Endothelial cell (in vitro differentiated cells): ENCODE results near the gene SPATA24. TPM values are rescaled to one million over a fixed set of nuclear protein-coding genes. Genes with fewer than 3 reads are reported as not detected.

ENCODE experiments used
- DNase-seq: peaks from one replicate; pipeline ENCODE4 v3.0.0; 2021; ENCODE audit warnings: low spot score
- H3K27ac Mint-ChIP-seq: one replicate; pipeline ENCODE4 v1.8.0; 2021; ENCODE audit warnings: mixed read lengths, inconsistent platforms; ENCODE audit not compliant: unreplicated experiment
- H3K27me3 Mint-ChIP-seq: one replicate; pipeline ENCODE4 v1.8.0; 2021; ENCODE audit warnings: mild to moderate bottlenecking, moderate library complexity, mixed read lengths, inconsistent platforms; ENCODE audit not compliant: unreplicated experiment
- H3K36me3 Mint-ChIP-seq: one replicate; pipeline ENCODE4 v1.8.0; 2021; ENCODE audit warnings: mild to moderate bottlenecking, low read depth, mixed read lengths, inconsistent platforms; ENCODE audit not compliant: unreplicated experiment
- H3K4me1 Mint-ChIP-seq: one replicate; pipeline ENCODE4 v1.8.0; 2021; ENCODE audit warnings: mild to moderate bottlenecking, mixed read lengths, inconsistent platforms; ENCODE audit not compliant: unreplicated experiment
- H3K4me3 Mint-ChIP-seq: one replicate; pipeline ENCODE4 v1.8.0; 2021; ENCODE audit warnings: mild to moderate bottlenecking, mixed read lengths, inconsistent platforms; ENCODE audit not compliant: unreplicated experiment
- H3K9me3 Mint-ChIP-seq: one replicate; pipeline ENCODE4 v1.8.0; 2021; ENCODE audit warnings: mixed read lengths, inconsistent platforms; ENCODE audit not compliant: unreplicated experiment
- CTCF ChIP-seq: fragments of 200-600 bp; sonication (generic); IDR thresholded peaks from one replicate; pipeline ENCODE4 v1.5.0; 2021; ENCODE audit warnings: antibody characterized with exemption; ENCODE audit not compliant: unreplicated experiment
- total RNA-seq: library from RNA; stranded (reverse); fragmentation: NEBNext Ultra II Directional; extraction: Animal tissue kit (Norgen Biotek cat#: 25700); gene quantifications from one replicate; pipeline ENCODE4 v1.2.1, GENCODE V29; 2021; ENCODE audit not compliant: unreplicated experiment

SPATA24 gene
- total RNA-seq, 1 donor from 2014 or later, result 7.6 TPM

- DNase-seq, result peak; percentile 39
- Mint-ChIP-seq H3K4me3 (peak within 1 kb of the TSS; percentile 87), H3K27me3 (peaks cover 15% of the 10 kb centered on the region), H3K36me3 (peaks cover 9% of the 10 kb centered on the region), H3K9me3 (no peaks in the 10 kb centered on the region), H3K27ac (no peak within 1 kb of the TSS), H3K4me1 (peaks cover 35% of the 10 kb centered on the region)
- TF ChIP-seq CTCF, result no peak
These were observed 9.0 kb downstream of the SPATA24 start, which contains the start of gene PROB1 for GRCh38 chr5:139394654-139395566. Gene PROB1 (minus strand): TSS chr5:139395104. CDS start chr5:139395081, 23 bp downstream.

GRCh38 chr5:139394123-139394653 is 9.7 kb downstream of the SPATA24 start:
- DNase-seq, result peak; percentile 77
- Mint-ChIP-seq H3K4me3 (no peak overlapping the region), H3K4me1 (peaks cover 35% of the 10 kb centered on the region), H3K27ac (no peak overlapping the region), H3K27me3 (peaks cover 16% of the 10 kb centered on the region), H3K9me3 (no peaks in the 10 kb centered on the region), H3K36me3 (peaks cover 5% of the 10 kb centered on the region)
- TF ChIP-seq CTCF, result peak; percentile 65

GRCh38 chr5:139393497-139394122 is 10.3 kb downstream of the SPATA24 start:
- peak overlapping the region; percentile 74 for H3K4me3 Mint-ChIP-seq

GRCh38 chr5:139392678-139393496 is 11.0 kb downstream of the SPATA24 start:
- DNase-seq, result peak; percentile 85
- Mint-ChIP-seq H3K27me3 (peaks cover 16% of the 10 kb centered on the region), H3K9me3 (no peaks in the 10 kb centered on the region), H3K27ac (no peak overlapping the region), H3K4me1 (peaks cover 41% of the 10 kb centered on the region), H3K36me3 (peaks cover 3% of the 10 kb centered on the region), H3K4me3 (peak overlapping the region; percentile 74)
- peak; percentile 29 for TF ChIP-seq CTCF

More at GRCh38 chr5:139393497-139394122, 10.3 kb downstream of the SPATA24 start:
- Mint-ChIP-seq H3K27ac (no peak overlapping the region), H3K27me3 (peaks cover 16% of the 10 kb centered on the region), H3K4me1 (peaks cover 35% of the 10 kb centered on the region), H3K9me3 (no peaks in the 10 kb centered on the region), H3K36me3 (peaks cover 3% of the 10 kb centered on the region)
- no peak for TF ChIP-seq CTCF
- no peak for DNase-seq
